HPDE6-E6E7 (cell line): Measurements from ENCODE around the gene OR1F1.
A peak's percentile ranks its signal among the peaks of the same experiment; 100 is the strongest.
"Not testable (repeated sequence)": the region's sequence is repeated elsewhere in the genome, so short reads cannot be mapped to it uniquely, and the experiment has no call there.

Experiments used
- DNase-seq: peaks from one replicate; pipeline ENCODE4 v3.0.0; 2011; ENCODE audit warnings: missing footprints; ENCODE audit errors: extremely low spot score

Gene OR1F1

DNA sequence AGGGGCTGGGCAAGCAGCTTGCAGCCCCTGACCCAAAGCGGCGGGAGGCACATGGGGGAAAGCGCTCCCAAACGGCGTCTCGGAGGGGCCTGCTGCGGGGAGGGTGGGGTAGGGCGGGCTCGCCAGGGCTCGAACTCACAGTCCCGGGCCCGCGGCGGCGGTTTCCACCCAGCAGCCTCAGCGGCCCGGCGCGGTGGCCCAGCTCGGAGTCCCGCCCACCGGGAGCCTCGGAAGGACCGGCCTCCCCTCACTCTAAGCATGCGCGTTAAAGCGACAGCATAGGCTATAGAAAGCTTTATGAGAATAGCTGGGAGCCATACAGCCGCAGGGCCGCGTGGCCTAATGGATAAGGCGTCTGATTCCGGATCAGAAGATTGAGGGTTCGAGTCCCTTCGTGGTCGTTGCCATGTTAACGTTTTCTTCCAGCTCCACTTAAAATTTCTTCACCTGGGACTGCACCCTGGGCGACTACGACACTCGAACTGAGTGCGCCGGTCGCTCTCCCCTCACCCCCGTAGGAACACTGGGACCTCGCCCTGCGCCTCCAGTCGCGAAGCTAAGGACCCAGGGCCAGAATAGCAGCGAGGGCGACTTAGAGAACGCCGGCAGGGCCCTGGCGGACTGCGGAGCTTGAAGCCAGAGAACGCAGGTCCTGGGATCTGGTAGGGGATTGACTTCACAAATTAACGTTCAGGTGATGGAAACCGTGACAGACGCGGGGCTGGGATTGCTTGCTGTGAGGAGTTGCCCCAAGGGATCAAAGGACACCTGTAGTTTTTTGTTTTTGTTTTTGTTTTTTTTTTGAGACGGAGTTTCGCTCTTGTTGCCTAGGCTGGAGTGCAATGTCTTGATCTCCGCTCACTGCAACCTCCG, 37.4 kb upstream of the OR1F1 start:
- peak; percentile 94 for DNase-seq

DNA sequence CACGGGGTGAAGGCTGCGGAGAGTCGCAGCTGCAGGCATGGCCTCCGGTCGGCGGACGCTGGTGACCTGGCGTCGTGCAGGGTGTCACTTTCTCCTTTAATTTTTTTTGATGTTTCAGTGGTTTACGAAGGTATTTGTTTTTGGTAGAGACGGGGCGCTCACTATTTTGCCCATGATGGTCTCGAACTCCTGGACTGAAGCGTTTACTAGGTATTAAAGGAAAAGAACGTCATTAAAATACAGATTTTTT, 36.1 kb upstream of the OR1F1 start:
- DNase-seq: no peak

DNA sequence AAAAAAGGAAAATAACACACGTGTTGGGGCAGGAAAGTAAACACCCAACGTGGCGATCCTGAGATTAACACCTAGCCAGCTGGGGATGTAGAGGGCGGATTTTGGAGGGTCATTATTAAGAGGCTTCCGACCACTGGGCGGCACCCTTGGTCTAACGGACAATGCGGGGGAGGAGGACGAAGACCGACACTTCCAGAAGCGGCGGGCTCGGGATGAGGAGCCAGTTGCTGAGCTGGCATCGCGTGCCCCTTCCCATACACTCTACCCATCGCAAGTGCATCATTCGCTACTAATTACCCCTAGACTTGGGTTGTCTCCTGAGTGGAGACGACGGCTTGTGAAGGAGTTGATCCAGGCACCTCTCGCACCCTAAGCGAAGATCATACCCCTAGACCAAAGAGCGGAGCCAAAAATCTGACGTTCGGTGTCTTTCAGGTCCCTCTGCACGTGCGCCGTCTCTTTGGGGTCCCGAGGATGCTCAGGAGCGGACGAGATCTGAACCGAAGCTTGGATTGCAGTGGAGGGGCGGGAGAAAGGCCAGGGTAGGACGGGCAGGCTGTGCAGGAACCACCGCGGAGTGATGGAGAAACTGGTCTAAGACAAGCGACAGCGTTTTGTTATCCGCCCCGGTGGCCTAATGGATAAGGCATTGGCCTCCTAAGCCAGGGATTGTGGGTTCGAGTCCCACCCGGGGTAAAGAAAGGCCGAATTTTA, 35.6 kb upstream of the OR1F1 start:
- DNase-seq: peak; percentile 31

DNA sequence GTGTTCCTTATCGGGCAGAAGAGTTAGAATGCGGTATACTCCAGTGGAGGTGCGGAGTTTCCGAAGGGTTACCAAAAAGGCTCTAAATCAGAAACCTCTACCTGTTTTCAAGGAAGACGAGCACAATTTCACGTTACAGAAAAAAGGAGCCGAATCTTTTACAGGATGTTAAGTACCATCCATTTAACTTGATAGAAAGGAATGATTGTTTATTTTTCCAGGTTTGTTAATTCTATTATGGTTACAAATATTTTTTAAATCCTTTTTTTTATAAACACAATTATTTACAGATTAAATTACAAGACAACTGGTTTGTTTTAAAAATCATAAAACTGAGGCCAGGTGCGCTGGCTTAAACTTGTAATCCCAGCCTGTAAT, 35.0 kb upstream of the OR1F1 start:
- peak; percentile 68 for DNase-seq

DNA sequence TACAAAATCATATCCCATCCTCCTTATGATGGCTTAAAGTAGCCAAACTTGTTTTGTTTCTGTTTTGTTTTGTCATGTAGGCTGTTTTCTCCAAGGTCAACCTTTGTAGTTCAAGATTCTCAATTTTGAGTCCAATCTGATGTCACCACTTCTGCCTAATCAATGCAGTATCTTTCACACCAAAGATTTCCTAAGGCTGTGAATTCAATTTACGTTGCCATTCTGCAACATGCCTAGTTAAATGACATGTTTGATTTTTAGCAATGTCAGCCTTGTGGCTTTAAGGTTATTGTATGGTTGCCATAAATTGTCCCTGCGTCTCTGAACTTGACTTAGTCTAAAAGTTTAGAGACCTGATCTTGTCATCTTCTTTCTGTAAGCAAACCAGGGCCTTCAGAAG, 32.8 kb upstream of the OR1F1 start:
- DNase-seq: no peak

DNA sequence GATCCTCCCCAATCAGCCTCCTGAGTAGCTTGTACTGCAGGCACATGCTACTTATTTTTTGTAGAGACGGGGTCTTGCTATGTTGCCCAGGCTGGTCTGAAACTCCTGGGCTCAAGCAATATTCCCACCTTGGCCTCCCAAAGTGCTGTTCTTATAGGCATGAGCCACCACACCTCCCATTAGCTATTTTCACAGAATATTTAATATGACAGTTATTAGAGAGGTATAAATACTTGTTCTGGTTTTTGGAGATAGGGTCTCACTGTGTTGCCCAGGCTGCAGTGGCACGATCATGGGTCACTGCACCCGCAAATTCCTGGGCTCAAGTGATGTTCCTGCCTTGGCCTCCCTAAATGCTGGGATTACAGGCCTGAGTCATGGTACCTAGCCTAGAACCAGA, 32.0 kb upstream of the OR1F1 start:
- no peak for DNase-seq

DNA sequence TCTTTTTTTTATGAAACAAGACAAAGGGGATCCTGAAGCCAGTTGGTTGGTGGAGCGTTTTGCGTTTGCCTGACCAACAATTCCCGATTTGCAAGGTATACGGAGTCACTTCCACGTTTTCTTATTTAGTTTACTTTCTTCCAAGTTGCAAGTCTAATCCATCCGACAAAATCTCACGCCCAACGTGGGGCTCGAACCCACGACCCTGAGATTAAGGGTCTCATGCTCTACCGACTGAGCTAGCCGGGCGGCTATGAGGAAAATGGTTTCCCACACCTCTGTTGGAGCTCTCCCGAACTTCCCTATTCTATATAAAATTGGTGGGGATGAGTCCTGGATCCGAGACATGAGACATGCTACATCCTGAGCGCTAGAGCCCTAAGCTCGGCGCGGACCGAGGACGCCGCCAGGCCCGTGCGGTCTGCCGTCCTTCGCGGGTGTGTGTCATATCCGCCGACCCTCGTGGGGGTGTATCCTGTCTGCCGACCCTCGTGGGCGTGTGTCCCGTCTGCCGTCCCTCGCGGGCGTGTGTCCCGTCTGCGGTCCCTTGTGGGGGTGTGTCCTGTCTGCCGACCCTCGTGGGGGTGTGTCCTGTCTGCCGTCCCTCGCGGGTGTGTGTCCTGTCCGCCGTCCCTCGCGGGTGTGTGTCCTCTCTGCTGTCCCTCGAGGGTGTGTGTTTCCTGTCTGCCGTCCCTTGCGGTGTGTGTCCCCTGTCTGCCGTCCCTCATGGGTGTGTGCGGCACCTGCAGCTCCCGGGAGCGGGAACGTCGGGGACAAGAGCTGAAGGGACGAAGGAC, 30.6 kb upstream of the OR1F1 start:
- peak; percentile 64 for DNase-seq

DNA sequence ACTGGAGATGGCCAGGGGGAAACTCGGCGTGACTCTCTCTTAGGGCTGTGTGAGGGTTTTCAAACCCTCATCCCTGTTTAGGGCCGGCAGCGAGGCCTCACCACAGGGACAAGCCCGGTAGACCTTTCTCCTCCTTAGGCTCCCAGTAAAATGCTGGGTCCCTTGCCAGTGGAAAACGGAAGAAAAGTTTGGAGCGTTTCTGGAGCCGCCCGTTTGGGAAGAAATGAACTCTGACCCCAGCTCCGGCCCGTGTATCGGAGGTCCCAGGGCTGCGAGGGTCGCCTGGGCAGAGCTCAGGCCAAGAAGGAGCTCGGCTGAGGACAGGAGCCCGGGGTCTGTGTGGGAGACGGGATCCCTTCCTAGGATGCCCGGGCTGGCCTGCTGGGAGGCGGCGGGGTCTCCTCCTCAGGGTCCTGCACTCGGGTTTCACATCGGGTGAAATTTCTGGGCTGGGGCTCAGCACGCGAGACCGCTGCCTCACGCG, 29.9 kb upstream of the OR1F1 start:
- peak; percentile 33 for DNase-seq

DNA sequence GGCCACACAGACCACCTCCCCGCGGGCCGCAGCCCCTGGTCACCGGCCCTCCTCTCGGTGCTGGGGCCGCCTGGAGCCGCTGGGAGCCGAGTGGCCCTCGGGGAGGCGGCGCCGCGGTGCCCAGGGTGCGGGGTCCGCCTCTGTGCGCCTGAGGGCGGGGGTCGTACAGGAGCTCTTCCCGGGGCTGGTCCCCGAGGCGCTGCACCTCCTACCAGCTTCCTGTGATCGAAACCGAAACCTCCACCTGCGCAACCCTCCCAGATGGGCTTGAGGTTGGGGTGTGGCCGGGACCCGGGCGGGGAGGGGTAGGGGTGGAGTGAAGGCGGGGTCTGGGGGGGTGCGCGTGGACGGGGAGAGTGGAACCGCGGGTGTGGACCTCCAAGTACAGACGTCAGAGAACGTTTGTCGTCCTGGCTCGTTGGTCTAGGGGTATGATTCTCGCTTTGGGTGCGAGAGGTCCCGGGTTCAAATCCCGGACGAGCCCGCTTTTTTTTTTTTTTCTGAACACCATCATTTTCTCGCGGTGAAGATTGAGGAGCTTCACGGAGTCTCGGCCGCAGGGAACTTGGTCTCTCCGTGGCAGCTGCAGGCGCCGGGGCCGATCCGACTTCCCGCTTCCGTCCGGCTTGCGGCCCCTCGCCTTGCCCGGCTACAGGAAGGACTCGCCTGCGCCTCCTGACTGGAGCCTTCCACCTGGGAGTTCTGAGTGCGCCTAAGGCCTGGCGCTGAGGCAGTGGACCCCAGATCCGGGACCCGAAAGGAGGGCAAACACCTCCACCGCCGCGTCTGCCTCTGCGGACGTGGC, 29.3 kb upstream of the OR1F1 start:
- DNase-seq: peak; percentile 96

DNA sequence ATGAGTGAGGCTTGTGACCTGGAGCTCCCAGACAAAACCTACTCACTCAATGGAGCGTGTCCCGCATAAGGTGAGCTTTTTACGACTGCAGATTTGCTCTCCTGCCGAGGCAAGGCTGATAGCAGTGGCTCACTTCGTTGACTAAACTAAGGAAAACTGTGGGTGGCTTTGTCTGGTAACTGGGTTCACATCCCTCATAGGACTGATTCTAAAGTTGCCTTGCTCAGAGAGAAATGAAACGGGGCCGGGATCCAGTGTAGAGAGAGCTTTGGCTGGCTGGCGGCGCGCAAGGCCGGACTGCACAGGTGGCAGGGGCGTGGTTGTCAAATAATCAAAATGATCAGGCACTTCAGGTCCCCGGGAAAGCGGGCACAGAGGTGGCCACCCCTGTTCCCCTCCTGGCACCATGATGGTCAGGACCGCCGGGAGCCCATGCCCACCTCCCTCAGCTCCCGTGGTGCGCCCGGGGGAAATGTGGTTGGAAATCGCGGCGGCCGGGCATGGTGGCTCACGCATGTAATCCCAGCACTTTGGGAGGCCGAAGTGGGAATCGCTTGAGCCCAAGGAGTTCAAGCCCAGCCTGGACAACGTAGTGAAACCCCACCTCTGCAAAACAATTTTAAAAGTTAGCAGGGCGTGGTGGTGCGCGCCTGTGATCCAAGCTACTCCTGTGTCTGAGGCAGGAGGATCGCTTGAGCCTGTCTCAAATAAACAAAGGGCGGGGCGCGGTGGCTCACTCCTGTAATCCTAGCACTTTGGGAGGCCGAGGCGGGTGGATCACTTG, 26.6 kb upstream of the OR1F1 start:
- DNase-seq: no peak

DNA sequence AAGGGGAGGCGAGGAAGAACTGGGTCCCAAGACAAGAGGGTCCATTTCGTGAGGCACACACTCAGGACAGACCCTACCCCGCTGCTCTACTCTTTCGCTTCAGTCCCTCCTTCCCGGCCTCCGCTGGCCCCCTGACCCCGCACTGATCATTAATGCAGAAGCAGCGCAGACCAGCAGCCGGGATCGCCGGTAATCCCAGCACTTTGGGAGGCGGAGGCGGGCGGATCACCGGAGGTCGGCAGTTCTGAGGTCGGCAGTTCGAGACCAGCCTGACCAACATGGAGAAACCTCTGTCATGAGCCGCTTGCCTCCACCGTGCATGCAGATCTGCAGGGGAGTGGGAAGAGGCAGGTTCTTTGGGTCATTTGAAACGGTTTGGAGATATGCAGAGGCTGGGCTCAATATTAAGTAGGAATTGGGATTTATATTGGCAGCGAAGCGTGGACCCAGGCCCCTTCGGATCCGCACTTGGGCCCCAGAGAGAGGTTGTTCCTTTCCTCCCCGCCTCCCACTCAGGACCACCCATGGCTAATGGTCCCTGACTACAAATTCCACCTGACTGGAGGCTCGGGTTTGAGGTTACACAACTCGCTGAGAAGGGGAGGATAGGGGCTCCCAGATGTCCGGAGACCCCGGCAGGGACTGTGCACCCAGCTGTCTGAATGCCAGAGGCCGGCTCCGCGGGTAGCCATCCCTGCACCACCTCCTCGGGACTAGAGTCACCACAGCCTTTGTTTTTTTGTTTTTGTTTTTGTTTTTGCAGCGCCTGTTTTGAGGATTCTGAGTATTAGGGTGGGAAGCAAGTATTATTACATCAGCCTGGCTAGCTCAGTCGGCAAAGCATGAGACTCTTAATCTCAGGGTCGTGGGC, 23.6 kb upstream of the OR1F1 start:
- no peak for DNase-seq

DNA sequence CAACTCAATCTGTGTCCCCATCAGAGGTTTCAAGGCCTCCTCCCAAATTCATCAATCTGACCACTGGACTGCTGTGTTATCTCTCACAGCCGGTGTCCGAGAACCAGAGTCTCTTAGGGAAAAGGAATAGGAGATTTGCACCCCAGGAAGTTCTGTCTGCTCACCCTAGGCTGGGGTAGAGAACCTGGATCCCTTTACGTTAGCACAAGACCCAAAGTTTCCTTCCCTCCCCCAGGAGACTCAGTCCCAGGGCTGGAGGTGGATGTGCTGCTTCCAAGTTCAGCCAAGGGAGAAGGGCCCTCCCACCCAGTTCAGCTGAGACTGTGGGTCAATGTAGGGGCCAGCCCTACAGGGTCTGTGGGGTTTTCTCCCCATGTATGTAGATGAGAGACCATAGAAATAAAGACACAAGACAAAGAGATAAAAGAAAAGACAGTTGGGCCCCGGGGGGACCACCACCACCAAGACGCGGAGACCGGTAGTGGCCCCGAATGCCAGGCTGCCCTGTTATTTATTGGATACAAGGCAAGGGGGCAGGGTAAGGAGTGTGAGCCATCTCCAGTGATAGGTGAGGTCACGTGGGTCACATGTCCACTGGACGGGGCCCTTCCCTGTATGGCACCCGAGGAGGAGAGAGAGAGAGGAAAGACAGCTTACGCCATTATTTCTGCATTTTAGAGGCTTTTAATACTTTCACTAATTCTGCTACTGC, 22.7 kb upstream of the OR1F1 start:
- DNase-seq: no peak

DNA sequence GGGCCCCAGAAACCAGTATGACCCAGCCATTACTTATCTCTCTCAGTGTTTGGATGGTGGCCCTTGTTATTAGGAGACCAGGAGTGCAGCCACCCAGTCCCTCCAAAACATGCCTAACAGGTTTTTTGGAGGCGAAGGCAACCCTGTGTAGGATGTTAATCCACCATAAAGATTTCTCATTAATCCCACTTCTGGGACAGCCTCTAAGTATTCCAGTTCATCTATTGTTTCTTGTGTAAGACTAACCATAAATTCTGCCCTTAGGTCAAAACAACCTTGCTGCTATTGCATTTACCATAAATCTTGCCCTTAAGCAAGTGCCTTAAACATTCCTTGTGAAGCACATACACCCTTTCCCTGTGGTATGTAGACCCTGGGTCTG, 21.5 kb upstream of the OR1F1 start:
- no peak for DNase-seq

DNA sequence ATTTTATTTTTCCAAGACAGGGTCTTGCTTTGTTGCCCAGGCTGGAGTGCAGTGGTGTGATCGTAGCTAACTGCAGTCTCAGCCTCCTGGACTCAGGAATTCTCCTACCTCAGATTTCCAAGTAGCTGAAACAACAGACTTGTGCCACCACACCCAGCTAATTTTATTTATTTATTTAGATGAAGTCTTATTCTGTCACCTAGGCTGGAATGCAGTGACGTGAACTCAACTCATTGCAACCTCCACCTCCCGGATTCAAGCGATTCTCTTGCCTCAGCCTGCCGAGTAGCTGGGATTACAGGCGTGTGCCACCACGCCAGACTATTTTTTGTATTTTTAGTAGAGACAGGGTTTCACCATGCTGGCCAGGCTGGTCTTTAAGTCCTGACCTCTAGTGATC, 19.3 kb upstream of the OR1F1 start:
- not testable (repeated sequence) for DNase-seq

DNA sequence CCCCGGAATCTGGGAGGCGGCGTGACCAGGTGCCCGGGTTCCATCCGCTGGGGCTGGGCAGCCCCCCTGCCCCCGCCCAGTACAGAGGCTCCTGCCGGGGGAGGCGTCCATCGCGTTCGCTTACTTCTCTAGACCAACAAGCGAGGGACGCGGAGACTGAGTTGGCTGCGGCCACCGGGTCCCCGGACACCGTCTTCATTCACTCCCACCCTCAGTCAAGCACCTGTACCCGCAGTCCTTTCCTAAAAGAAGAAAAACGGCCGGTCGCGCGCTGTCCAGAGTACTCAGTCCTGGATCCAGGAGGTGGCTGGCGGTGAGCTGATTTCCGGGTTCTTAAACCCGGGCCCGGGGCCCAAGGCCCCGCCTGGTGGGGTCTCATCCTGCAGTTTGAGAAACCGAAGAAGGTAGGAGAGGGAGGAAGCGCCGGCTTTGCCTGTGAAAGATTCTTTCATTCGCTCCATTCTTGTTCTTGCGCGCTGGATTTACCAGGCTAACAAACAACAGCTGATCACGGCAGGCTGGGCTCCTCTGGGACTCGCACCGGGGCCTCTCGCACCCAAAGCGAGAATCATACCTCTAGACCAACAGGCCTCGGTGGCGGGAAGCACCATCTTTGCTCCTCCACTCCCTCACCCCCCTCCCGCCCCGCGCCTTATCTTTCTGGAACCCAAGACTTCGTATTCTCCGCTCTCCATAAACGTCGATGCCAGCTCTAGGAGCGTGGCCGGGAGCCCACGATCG, 17.4 kb upstream of the OR1F1 start:
- DNase-seq: no peak

DNA sequence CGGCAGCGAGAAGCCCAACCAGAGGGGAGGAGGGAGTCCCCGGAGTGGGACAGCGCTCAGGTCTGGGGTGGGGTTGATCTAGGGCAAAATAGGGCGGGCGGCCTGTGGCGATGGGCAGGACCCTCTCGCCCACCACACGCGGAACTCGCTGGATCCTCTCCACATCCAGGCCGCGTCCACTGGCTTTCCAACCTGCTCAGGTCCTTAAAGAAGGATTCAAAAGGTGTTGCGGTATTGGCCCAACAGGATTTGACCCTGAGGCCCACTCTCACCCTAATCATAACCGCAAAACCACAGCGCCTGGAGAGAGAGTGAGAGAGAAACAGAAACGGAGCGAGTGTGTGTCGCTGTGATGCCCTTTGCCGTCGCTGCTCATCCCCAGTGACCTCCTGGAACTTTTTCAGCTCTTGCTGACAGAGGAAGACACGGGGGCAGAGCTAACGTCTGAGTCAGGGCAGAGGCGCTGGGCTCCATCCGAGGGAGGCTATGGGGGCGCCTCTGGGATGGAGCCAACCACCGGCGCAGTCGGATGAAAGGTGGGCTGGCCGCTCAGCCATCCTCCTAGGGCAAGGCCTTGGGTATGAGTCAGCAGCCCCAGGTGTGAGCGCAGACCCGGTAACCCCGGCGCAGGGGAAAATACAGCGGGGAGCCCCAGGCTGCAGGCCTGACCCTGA, 16.7 kb upstream of the OR1F1 start:
- peak; percentile 69 for DNase-seq

DNA sequence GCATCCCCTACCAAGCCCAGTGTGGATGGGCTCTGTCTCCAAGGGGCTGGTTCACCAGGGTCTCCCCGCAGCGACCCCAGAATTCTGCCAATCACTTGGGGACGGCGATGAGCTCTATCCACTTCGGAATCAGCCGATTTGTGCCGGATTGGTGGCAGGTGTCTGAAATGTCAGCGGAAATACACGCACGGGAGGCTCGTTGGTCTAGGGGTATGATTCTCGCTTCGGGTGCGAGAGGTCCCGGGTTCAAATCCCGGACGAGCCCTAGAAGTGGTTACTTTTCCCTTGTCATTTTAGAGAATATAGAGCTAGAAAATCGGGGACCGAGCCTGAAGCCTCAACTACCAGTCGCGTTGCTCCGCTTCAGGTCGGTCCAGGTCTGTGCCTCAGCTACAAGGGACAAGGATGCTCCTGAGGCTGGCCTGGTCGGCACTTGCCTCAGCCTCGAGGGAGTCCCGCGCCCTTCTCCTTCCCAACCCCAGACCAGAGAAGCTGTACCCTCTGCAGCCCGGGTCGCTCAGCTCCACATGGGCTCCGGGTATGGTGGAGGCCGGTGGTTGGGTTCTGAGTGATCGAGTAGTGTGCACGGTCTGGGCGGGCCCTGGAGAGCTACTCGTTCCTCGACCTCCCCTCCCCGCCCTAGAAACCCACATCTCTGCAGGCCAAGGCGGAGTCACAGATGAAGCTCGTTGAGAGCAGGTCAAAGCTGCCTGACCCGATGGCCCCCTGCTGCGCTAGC, 16.0 kb upstream of the OR1F1 start:
- peak; percentile 47 for DNase-seq
